HG02943 (cell line): ENCODE measurements around the gene SLC38A3.

Experiments
- ATAC-seq: cut with Tn5 transposase; IDR thresholded peaks from one replicate; pipeline ENCODE4 v1.9.1; 2021; ENCODE audit warnings: mild to moderate bottlenecking, low read depth, moderate library complexity; ENCODE audit not compliant: unreplicated experiment

Gene SLC38A3

DNA sequence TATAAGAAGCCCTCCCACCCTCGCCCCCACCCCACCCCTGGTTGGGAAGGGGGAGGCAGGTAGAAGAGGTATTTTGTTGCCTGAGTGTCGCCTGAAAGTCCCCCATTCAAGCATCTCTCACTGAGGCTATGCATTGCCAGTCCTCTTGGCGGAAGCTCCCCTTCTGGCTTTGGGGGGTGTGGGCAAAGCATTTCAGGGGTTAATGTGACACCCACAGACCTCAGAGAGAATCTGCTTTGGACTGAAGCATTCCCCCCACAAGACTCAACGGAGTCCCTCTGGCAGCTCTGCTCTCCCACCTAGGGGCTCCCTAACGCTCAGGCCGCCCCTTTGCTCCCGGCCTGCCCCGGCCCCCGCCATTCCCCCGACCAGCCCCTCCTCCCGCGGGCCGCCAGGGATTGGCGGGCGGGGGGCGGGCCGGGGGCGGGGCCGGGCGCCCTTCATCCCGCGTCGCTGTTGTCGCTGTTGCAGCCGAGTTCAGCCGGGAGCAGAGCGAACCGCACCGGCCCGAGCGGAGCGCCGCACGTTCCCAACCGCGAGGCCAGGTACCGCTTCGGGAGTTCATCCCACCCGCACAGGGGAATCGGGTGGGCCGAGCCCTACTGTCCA, at the start of gene SLC38A3:
SLC38A3 (plus strand) TSS at position 468 of the 609 bp plus-strand sequence. CDS start 8,929 bp downstream, outside the sequence.
- ATAC-seq = no peak

DNA sequence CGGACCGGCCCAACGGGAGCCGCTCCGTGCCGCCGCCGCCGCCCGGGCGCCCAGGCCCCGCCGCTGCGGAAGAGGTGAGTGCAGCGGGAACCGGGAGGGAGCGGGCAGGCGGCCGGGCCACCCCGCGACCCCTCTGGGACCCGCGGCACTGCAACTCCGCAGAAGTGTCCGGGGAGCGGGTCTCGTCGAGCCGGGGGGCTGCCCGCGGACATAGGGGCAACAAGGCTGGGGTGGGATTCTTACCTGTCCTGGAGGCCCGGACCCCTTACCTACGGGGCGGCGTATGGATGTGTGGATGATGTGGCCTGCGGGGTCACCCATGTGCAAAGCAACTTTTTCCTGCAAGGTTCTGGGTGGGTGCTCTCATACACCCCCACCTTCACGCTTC, 49.6 kb upstream of the SLC38A3 start:
- ATAC-seq = no peak

DNA sequence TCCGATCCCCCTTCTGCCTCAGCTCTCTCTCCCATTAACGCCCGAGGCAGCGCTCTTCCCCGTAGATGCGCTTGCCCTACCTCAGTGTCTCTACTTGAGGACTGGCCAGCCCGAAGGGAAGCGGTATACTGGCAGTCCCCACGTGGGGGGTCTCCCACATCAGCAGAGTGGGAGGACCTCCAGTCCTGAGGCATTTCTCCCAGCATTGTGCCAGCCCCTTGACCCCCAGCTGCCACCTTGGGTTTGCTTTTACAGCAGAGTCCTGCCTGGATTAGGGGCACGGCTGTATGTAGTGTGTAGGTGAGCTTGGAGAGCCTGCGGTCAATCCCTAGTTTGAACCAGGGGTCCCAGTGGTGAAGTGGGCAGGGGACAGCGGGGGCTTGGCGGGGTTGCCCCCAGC, 49.2 kb upstream of the SLC38A3 start:
- no peak for ATAC-seq

DNA sequence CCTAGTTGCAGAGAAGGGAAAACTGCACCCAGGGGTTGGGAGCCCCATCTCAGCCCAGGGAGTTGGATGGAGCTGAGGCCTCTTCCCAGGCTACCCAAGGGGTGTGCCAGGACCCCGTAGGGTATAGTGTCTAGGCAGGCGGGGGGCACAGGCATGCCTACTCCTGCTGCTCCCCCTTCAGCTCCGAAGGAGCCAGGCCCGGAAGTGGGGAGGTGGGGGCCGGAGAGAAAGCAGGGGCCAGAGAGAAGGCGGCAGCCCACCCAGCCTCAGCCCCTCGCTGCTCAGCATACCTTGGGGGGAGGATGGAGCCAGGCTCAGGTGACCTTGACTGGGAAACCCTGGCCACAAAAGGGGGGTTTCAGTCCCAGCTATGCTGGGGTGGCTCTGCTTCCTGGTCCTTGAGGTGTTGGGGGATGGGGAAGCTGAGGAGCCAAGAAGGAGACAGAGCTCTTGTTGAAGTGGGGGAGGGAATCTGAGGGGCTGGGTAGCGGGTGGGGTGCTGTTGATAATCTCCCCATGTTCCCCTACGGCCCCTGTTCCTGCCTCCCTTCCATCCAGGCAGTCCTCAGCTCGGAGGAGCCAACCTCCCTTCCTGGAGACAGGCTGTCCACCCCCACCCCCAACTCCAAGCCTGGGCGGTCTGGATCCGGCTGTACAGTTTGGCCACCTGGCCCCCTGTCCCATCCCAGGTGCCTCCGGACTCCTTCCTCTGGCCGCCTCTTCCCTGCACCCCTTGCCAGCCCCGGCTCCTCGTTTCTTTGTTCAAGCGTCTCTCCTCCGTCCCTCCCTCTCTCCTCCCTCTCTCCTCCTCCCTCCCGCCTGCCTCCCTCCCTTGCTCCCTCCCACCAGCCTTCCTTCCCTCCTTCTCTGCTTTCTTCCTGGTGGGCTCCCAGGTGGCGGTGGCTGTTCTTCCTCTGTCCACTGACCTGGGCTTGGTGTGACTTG, 48.2 kb upstream of the SLC38A3 start:
- ATAC-seq = no peak

DNA sequence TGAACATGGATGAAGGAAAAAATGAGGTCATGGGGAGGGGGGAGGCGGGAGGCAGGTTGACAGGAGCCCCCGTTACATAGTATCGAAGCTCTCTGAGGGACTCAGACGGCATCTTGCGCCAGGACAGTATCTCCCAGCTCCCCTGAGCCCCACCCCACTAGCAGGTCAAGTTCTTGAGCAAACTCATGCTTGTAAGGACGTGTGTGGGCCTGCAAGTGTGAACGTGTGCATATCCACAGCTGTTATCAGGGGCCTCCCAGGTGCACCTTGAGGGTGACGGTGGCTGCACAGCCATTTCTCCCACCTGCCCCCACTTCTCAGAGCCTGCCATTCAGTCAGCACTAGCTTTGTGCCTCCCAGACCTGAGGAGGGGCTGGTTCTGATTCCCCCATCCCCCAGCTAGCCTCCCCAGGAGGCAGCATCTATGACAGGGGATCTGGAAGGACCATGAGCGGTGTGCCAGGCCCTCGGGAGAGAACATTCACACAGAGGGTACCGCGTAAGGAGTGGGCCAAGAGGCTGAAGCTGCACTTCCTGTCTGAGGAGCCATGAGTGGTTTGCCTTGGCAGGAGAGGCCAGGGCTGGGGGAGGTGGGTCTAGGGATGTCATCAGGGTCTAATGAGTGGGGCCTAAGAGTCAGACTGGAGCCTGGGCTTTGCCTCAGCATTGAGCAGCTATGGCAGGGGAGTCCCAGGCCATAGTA, 47.1 kb upstream of the SLC38A3 start:
- no peak for ATAC-seq

DNA sequence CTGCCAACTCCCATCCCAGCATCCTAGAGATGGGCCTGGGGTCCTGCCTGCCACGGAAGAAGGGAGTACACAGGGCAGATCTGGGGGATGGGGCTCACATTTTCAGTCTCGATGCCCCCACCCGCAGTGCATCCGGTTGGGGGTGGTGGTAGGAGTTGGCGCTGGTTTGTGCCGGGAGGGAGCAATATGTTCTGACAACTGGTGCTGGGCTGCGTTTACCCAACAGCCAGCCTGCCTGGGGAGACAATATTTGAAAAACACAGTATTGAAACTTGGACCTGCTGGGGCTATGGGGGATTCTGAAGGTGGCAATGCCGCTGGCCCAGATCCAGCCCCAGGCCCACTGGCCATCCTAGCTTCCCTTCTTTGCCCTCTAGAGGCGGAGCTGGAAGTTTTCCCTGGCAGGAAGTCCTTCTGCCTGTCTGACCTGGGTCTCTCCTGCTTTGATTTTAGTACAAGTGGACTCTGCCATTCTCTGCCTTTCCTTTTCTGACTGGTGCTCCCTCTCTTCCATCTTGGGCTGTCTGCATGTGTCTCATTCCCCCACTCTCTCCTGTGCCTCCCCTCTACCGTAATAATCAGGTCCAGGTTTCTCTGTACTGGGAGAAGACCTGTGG, 46.4 kb upstream of the SLC38A3 start:
- no peak for ATAC-seq

DNA sequence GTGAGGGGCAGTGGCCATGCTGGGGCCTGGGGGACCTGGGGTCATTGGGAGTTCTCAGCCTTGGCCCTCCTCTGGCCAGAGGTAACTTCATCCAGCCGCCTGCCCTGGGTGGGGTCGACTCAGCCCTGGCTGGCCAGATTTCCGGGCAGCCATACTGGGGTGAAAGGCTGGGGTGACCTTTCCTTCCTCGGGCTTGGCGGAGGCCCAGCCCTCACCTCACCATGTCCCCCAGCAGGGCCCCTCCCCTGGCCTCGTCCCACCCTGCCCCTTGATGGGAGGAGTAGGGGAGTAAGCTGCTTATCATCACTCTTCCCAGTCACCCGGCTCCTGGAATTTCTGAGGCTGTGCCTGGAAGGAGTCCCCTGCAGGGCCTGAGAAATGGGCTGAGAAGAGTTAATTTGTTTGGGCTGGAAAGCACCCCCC, 44.5 kb upstream of the SLC38A3 start:
- ATAC-seq = no peak

DNA sequence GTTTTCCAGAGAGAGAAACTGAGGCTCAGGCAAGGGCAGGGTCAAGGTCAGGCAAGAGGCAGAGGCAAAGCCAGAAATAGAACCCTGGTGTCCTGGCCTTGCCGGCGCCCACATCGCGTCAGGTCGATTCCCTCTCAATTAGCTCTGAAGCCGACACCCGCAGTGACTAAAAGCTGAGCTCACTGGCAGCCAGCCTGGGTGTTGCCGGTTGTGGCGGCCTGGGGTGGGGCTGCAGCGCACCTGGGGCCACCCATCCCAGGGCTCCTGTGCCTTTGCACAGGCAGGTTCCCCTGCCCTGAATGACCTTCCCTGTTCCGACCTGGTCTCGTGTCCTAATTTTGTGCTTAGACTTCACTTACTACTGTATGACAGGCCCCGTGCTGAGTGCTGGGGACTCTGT, 43.8 kb upstream of the SLC38A3 start:
- ATAC-seq = no peak

DNA sequence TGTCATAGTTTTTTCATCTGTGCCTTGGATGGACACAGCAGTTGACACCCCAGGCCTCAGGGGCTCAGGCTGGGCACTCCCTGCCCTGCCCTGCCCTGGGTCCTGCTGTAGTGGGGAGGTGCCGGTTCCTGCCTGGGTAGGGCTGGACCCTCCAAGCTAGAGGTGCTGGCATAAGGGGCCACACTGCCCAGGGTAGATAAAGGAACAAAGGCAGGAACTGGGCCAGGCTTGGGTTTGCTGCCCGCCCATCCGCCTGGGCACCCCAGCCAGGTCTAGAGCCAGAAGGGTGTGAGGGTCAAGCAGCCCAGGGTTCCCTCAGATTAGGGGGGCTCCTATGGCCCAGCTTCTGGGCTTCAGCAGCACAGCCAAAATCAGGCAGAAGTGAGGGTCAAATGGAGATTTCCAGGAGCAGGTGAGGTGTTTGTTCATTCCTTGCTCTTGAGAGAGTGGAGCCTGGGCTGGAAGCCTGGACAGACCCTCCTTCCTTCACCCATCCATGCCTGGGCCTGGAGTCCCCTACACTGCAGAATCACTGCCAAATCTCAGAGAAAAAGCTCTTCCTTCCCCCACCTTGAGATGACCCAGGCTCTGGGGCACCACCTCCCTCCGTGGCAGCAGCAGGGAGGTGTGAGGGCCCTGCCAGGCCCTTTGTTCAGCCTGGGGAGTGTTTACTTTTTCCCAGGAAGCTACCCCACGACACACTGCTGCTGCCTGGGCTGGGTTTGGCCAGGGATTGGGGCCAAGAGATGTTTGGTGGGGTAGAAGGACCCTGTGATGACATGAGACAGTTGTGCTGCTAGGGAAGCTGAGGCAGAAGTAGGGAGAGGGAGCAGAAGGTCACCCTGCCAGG, 42.8 kb upstream of the SLC38A3 start:
- no peak for ATAC-seq

DNA sequence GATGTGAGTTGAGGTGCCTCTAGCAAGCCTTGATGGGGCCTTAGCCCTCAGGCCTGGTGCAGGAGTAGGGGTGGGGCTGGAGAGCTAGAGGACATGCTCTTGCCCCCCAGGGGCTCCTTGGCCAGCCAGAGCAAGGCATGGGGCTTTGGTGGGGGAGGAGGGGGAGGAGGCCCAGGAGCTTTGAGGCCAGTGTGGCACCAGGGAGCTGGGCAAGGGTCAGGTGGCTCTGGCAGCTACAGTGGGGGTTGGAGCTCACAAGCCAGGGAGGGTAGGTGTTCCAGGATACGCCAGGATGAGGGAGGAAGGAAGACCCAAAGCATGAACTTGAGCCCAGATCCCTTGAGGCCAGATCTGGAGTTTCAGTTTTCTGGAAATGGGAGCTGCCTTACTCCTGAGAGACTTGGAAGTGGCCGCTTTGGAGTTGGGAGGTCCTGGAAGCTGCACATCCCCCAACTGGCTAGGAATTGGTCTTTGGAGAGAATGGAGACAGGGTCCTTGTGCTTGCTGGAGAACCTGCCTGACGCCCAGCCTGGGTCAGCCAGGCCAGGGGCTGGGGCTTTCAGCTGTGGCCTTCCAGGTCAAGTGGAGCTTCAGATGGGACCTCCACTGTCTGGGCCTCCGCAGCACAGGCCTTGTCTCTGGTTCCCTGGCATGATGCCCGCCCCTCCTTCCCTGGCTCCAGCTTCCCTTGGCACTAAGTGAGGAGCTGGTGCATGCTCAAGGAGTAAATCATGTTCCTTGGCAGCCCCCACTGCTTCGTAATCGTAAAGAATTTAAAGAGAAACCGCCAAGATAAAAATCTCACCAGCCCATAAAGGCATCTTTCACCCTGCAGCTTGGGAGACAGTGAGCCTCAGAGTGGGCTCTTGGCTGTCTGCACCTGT, 41.3 kb upstream of the SLC38A3 start:
- ATAC-seq = no peak

DNA sequence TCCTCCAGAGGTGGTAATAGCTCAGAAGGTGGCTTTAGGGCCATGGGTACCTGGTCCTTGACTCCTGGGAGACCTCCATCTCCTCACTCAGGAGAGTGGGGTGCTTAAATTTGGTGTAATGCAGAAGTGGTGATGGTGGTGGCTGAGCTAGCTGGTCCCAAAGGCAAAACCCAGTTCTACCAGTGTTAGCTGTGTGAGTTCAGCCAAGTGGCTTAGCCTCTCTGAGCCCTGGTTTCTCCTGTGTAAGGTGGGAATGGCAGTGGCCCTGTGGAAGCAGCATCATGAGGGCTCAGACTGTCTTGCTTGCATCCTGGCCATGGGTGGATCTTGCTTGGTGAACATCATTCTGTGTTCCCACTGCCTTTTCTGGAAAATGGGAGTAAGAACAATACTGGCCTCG, 40.6 kb upstream of the SLC38A3 start:
- ATAC-seq = no peak

DNA sequence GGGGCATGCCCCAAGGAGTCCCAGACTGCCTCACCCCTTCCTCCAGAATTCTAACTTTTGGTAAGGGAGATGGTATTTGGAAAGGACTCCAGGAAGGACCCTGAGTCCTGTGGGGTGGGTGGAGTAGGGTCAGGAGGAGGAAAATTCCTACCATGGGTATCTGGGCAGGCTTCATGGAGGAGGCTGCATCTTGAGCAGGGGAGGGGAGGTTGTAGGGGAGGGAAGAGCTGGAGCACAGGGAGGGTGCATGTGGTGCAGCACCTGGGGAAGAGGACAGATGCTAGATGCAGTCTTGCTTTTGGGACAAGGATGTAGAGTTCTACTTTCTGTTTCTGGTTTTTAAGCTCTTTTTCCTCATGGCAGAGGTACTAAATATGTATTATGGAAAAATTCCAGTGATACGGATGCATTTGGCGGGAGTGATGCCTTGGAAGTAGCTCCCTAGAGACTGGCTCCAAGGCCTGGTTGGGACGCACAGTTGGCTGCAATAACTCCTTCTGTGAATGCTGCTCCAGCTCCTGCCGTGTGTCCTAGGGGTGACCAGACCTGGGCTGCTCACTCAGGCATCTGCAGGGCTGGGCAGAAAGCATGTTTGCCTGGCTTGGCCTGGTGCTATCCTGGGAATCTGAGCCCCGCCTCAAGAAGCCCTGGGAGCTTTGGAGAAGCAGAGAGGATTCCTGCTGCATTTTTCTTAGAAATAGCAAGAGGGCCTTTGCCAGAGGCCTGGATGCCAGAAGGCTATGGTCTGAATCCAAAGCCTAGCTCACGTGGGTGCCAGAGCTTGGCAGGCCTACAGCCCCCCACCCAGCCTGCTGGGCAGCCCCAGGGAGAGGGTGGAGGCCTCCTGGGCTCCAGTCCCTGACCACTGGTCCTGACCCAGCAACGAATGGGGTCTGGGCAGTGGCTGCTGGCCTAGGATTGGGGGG, 39.8 kb upstream of the SLC38A3 start:
- no peak for ATAC-seq

DNA sequence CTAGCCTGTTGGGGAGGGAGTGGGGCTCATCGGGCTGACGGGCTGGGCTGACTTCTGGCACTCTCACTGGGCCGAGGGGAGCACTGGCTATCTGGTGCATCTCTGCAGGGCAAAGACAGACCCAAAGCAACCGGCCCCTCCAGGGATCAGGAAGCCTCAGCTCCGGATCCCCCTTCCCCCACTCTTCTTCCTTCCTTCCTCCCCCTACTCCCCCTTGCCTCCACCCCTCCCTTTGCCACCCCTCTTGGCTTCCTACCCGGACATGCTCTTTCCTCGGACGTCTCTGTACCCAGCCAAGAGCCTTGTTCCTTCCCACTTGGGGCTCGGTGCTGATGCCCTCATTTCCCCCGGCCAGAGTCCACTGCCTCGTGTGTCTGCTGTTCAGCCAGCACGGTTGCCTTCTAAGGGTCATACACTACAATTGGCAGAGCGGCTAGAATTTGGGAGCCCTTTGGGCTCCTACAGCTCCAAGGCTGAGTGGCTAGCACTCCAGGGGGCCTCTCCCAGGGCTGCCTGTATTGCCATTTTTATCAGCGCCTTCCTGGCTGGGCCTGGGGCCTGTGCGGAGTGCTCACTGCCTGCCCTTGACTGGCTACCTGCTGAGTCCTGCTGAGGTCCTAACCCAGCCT, 39.0 kb upstream of the SLC38A3 start:
- no peak for ATAC-seq

DNA sequence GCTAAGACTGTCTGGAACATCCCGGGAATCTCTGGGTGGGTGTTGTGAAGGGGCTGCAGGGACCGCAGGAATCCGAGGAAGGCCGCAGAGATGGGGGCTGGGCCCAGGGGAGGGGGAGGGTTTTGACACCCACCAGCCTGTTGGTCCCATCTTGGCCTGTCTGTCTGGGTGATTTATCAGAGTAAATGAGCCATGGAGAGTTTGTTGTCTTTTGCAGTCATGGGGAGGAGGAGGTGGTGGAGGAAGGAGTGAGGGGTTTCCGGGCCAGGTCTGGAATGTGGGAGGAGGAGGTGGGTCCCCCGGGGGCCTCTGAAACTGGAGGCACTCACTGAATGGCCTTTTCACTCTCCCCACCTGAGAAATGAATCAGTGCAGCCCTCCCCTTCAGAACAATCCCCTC, 38.5 kb upstream of the SLC38A3 start:
- ATAC-seq = no peak

DNA sequence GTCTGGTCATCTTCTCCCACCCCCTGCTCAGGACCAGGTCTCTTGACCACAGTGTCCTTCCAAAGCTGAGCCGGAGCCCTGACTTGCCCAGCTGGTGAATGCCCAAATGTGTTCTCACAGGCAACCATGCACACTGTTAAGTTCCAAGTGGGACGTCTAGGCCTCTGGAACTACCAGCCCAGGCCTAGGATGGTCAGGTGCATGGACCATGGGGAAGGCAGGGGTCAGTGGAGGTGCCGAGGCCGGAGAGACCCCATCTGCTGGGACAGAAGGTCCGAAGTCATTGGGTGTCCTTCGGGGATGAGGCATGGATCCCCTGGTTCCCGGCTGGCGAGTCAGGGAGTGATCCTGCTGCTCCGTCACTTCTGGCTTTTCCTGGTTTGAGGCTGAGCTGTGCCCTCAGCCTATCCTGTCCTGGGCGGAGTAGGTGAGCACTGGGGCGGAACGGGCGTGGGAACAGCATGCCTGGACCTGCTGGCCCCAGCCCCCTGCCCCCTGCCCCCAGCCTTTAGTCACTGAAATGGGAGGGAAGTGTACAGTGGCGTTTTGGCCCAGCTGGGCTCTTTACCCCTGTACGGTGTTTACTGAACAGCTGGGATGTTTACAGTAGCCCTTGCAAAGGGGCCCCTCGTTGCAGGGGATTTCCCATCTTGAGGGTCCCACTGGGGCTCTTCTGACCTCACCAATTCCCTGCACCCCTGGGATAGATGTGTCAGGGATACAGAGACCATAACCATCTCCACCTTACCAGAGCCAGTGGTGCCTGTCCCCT, 37.8 kb upstream of the SLC38A3 start:
- ATAC-seq = no peak

DNA sequence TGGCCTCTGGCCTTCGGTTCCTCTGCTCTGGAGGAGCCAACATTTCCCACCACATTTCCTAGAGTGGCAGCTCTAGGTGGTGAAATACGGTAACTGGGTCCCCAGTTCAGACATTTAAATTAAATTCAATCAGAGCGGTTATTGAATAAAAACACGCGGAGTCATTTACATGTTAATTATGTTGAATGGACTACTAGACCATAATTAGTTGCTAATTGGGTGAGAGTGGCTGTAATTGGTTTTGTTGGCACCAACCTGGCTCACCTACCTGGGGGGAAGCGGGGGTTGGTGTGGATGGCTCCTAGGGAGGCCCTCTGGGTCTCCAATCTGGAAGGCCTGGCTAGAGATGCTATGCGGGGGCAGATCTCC, 37.2 kb upstream of the SLC38A3 start:
- no peak for ATAC-seq

DNA sequence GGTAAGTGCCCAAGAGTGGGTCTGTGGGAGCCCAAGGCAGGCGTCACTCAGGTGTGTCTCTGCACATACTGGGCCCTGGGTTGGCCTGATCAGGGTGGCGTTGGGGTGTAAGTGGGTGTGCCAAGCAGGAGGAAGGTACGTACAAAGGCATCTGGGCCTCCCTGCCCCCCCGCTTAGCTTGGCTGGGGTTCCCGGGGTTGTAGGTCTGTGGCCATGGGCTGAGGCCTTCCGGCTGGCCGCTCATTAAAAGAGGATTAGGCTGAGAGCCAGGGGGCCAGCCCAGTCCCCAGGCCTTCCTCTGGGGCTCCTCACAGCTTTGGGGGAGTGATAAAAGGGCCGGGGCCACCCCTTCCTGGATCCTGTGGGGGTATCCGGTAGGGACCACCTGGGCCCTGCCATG, 36.7 kb upstream of the SLC38A3 start:
- ATAC-seq = no peak
